Stimulated activated effector memory CD8-positive, alpha-beta T cell treated with anti-CD3 and anti-CD28 coated beads, Interleukin-12 subunit alpha, Interleukin-12 subunit beta, amount 100 ng/mL, for 72 hours (primary cell): ENCODE measurements around the gene ZSWIM4.

Source experiments
- ATAC-seq: fragments of 150-1000 bp; cut with Tn5 transposase; 2 replicates; pipeline ENCODE4 v1.10.0; 2021
- DNase-seq, 2 donors: peaks; one replicate each; pipeline ENCODE4 v3.0.0; 2021 to 2022; ENCODE audit warnings: low spot score in 2 of 2
- H3K27ac Mint-ChIP-seq: one replicate; pipeline ENCODE4 v1.8.0; 2022; ENCODE audit warnings: mild to moderate bottlenecking, mixed read lengths
- H3K36me3 Mint-ChIP-seq: one replicate; pipeline ENCODE4 v1.8.0; 2022; ENCODE audit warnings: mild to moderate bottlenecking, mixed read lengths
- H3K4me1 Mint-ChIP-seq: one replicate; pipeline ENCODE4 v1.8.0; 2022; ENCODE audit warnings: mixed read lengths
- H3K4me3 Mint-ChIP-seq: one replicate; pipeline ENCODE4 v1.8.0; 2022; ENCODE audit warnings: mild to moderate bottlenecking, mixed read lengths
- H3K9me3 Mint-ChIP-seq: one replicate; pipeline ENCODE4 v1.8.0; 2022; ENCODE audit warnings: mixed read lengths

The ZSWIM4 gene

GRCh38 chr19:13817018-13817614, 21.9 kb downstream of the ZSWIM4 start:
- Mint-ChIP-seq H3K27ac (peak overlapping the region; percentile 48), H3K4me3 (peak overlapping the region; percentile 53), H3K36me3 (peaks cover 42% of the 10 kb centered on the region), H3K4me1 (peaks cover 26% of the 10 kb centered on the region), H3K9me3 (no peaks in the 10 kb centered on the region)
- DNase-seq (no peak), ATAC-seq (peak; percentile 86)

GRCh38 chr19:13817615-13818371, 22.6 kb downstream of the ZSWIM4 start:
- peaks cover 26% of the 10 kb centered on the region for H3K4me1 Mint-ChIP-seq

GRCh38 chr19:13819238-13819637, 24.0 kb downstream of the ZSWIM4 start:
- H3K4me1 Mint-ChIP-seq, result peaks cover 22% of the 10 kb centered on the region

More at GRCh38 chr19:13817615-13818371, 22.6 kb downstream of the ZSWIM4 start:
- no peak for DNase-seq
- Mint-ChIP-seq H3K36me3 (peaks cover 42% of the 10 kb centered on the region), H3K4me3 (peak overlapping the region; percentile 53), H3K27ac (peak overlapping the region; percentile 48), H3K9me3 (no peaks in the 10 kb centered on the region)
- ATAC-seq, result peak; percentile 72

GRCh38 chr19:13821292-13821691, 26.0 kb downstream of the ZSWIM4 start:
- H3K4me3 Mint-ChIP-seq, result no peak overlapping the region
- ATAC-seq (no peak), DNase-seq (no peak)
- peaks cover 48% of the 10 kb centered on the region for H3K36me3 Mint-ChIP-seq
- no peak overlapping the region for H3K27ac Mint-ChIP-seq
- H3K9me3 Mint-ChIP-seq, result no peaks in the 10 kb centered on the region
- H3K4me1 Mint-ChIP-seq, result peaks cover 20% of the 10 kb centered on the region

More at GRCh38 chr19:13819238-13819637, 24.0 kb downstream of the ZSWIM4 start:
- DNase-seq, result no peak
- ATAC-seq, result no peak
- no peak overlapping the region for H3K4me3 Mint-ChIP-seq
- peaks cover 39% of the 10 kb centered on the region for H3K36me3 Mint-ChIP-seq
- H3K27ac Mint-ChIP-seq, result no peak overlapping the region
- no peaks in the 10 kb centered on the region for H3K9me3 Mint-ChIP-seq

- no peaks in the 10 kb centered on the region for H3K9me3 Mint-ChIP-seq
- ATAC-seq (no peak), DNase-seq (no peak)
- peaks cover 20% of the 10 kb centered on the region for H3K4me1 Mint-ChIP-seq
- no peak overlapping the region for H3K4me3 Mint-ChIP-seq
- H3K36me3 Mint-ChIP-seq, result peaks cover 54% of the 10 kb centered on the region
- H3K27ac Mint-ChIP-seq, result peak overlapping the region; percentile 0
These were observed 28.0 kb downstream of the ZSWIM4 start for GRCh38 chr19:13823256-13823655.

GRCh38 chr19:13823901-13824300, 28.7 kb downstream of the ZSWIM4 start:
- no peak overlapping the region for H3K4me3 Mint-ChIP-seq
- no peak for DNase-seq
- H3K4me1 Mint-ChIP-seq, result peaks cover 20% of the 10 kb centered on the region
- peaks cover 61% of the 10 kb centered on the region for H3K36me3 Mint-ChIP-seq
- ATAC-seq, result no peak
- peak overlapping the region; percentile 0 for H3K27ac Mint-ChIP-seq
- H3K9me3 Mint-ChIP-seq, result no peaks in the 10 kb centered on the region

GRCh38 chr19:13824703-13825102, 29.5 kb downstream of the ZSWIM4 start:
- DNase-seq, result no peak
- Mint-ChIP-seq H3K4me3 (no peak overlapping the region), H3K4me1 (peaks cover 20% of the 10 kb centered on the region), H3K9me3 (no peaks in the 10 kb centered on the region), H3K36me3 (peaks cover 68% of the 10 kb centered on the region), H3K27ac (no peak overlapping the region)
- ATAC-seq, result no peak

GRCh38 chr19:13825489-13826441, 30.5 kb downstream of the ZSWIM4 start:
- no peak for ATAC-seq
- DNase-seq, result no peak
- no peaks in the 10 kb centered on the region for H3K9me3 Mint-ChIP-seq
- peaks cover 70% of the 10 kb centered on the region for H3K36me3 Mint-ChIP-seq
- peaks cover 20% of the 10 kb centered on the region for H3K4me1 Mint-ChIP-seq
- no peak overlapping the region for H3K4me3 Mint-ChIP-seq
- peak overlapping the region; percentile 15 for H3K27ac Mint-ChIP-seq

GRCh38 chr19:13826652-13827235, 31.5 kb downstream of the ZSWIM4 start:
- no peak overlapping the region for H3K4me3 Mint-ChIP-seq
- peaks cover 20% of the 10 kb centered on the region for H3K4me1 Mint-ChIP-seq
- no peak overlapping the region for H3K27ac Mint-ChIP-seq
- DNase-seq (no peak), ATAC-seq (no peak)
- H3K36me3 Mint-ChIP-seq, result peaks cover 71% of the 10 kb centered on the region
- H3K9me3 Mint-ChIP-seq, result no peaks in the 10 kb centered on the region

- H3K9me3 Mint-ChIP-seq, result no peaks in the 10 kb centered on the region
- peaks cover 71% of the 10 kb centered on the region for H3K36me3 Mint-ChIP-seq
- peaks cover 20% of the 10 kb centered on the region for H3K4me1 Mint-ChIP-seq
- DNase-seq (no peak), ATAC-seq (no peak)
- no peak overlapping the region for H3K4me3 Mint-ChIP-seq
- H3K27ac Mint-ChIP-seq, result no peak overlapping the region
These were observed 32.4 kb downstream of the ZSWIM4 start for GRCh38 chr19:13827656-13828055.

GRCh38 chr19:13830114-13830740, 35.0 kb downstream of the ZSWIM4 start:
- Mint-ChIP-seq H3K36me3 (peaks cover 88% of the 10 kb centered on the region), H3K9me3 (no peaks in the 10 kb centered on the region), H3K27ac (no peak overlapping the region), H3K4me1 (peaks cover 34% of the 10 kb centered on the region), H3K4me3 (no peak overlapping the region)
- DNase-seq (no peak), ATAC-seq (no peak)

- Mint-ChIP-seq H3K4me3 (no peak overlapping the region), H3K36me3 (peaks cover 89% of the 10 kb centered on the region), H3K4me1 (peaks cover 32% of the 10 kb centered on the region), H3K9me3 (no peaks in the 10 kb centered on the region), H3K27ac (no peak overlapping the region)
- DNase-seq (no peak), ATAC-seq (no peak)
These were observed 35.7 kb downstream of the ZSWIM4 start for GRCh38 chr19:13830741-13831536.

- Mint-ChIP-seq H3K27ac (peak overlapping the region; percentile 38), H3K9me3 (no peaks in the 10 kb centered on the region), H3K4me3 (no peak overlapping the region), H3K36me3 (peaks cover 90% of the 10 kb centered on the region), H3K4me1 (peaks cover 32% of the 10 kb centered on the region)
- DNase-seq, result no peak
- no peak for ATAC-seq
These were observed 36.6 kb downstream of the ZSWIM4 start for GRCh38 chr19:13831537-13832467.
